GM18858 (cell line): ENCODE results near the gene NBPF1.
A peak's percentile ranks its signal among the peaks of the same experiment; 100 is the strongest.
"Not testable (repeated sequence)": the region's sequence is repeated elsewhere in the genome, so short reads cannot be mapped to it uniquely, and the experiment has no call there.

Experiments
- ATAC-seq: cut with Tn5 transposase; IDR thresholded peaks from one replicate; pipeline ENCODE4 v1.9.1; 2021; ENCODE audit not compliant: unreplicated experiment

The NBPF1 gene

GRCh38 chr1:16613185-16614147, at the start of gene NBPF1:
Gene NBPF1 (minus strand): TSS chr1:16613564.
- peak; percentile 63 for ATAC-seq

GRCh38 chr1:16658234-16658633, 44.9 kb upstream of the NBPF1 start:
- not testable (repeated sequence) for ATAC-seq

- ATAC-seq, result not testable (repeated sequence)
Measured at GRCh38 chr1:16656981-16657683, 43.8 kb upstream of the NBPF1 start.

GRCh38 chr1:16656574-16656973, 43.2 kb upstream of the NBPF1 start:
- not testable (repeated sequence) for ATAC-seq

- not testable (repeated sequence) for ATAC-seq
Measured at GRCh38 chr1:16651560-16651959, 38.2 kb upstream of the NBPF1 start.

GRCh38 chr1:16649960-16650359, 36.6 kb upstream of the NBPF1 start:
- not testable (repeated sequence) for ATAC-seq

- not testable (repeated sequence) for ATAC-seq
Measured at GRCh38 chr1:16649390-16649789, 36.0 kb upstream of the NBPF1 start.

- ATAC-seq, result not testable (repeated sequence)
Measured at GRCh38 chr1:16648756-16649155, 35.4 kb upstream of the NBPF1 start.

GRCh38 chr1:16648250-16648649, 34.9 kb upstream of the NBPF1 start:
- ATAC-seq, result not testable (repeated sequence)

- not testable (repeated sequence) for ATAC-seq
Measured at GRCh38 chr1:16647179-16648176, 34.1 kb upstream of the NBPF1 start.

GRCh38 chr1:16646716-16647115, 33.4 kb upstream of the NBPF1 start:
- ATAC-seq, result not testable (repeated sequence)

- not testable (repeated sequence) for ATAC-seq
Measured at GRCh38 chr1:16646061-16646664, 32.8 kb upstream of the NBPF1 start.

GRCh38 chr1:16645271-16646060, 32.1 kb upstream of the NBPF1 start:
- ATAC-seq, result peak; percentile 1

GRCh38 chr1:16644482-16645270, 31.3 kb upstream of the NBPF1 start:
- ATAC-seq, result peak; percentile 57

- ATAC-seq, result peak; percentile 15
Measured at GRCh38 chr1:16644193-16644481, 30.8 kb upstream of the NBPF1 start.

GRCh38 chr1:16643476-16644192, 30.3 kb upstream of the NBPF1 start:
- ATAC-seq, result peak; percentile 4

- ATAC-seq, result not testable (repeated sequence)
Measured at GRCh38 chr1:16643001-16643411, 29.6 kb upstream of the NBPF1 start.
